Omental fat pad (tissue), 4 donors: ENCODE data around the gene TICRR. TPM values are rescaled to one million over a fixed set of nuclear protein-coding genes. Genes with fewer than 3 reads are reported as not detected.
"Not testable (repeated sequence)": the region's sequence is repeated elsewhere in the genome, so short reads cannot be mapped to it uniquely, and the experiment has no call there.

Experiments used
- ATAC-seq: fragments of 150-250 bp; one replicate; pipeline ENCODE4 v1.9.1; 2016; ENCODE audit warnings: mild to moderate bottlenecking, moderate library complexity; ENCODE audit not compliant: low FRiP score
- DNase-seq: peaks from one replicate; pipeline ENCODE4 v3.0.0-alpha.2; 2019; ENCODE audit warnings: low spot score
- CTCF ChIP-seq, 3 donors: fragments of 450-650 bp; IDR thresholded peaks; one replicate each; pipeline ENCODE4 v1.5.1; 2016 to 2017; ENCODE audit warnings: antibody characterized with exemption in 3 of 3, mild to moderate bottlenecking in 3 of 3, moderate library complexity in 2 of 3
- total RNA-seq, 4 donors: library from RNA; depleted of rRNA; stranded (reverse); fragments of >200 nt; gene quantifications; one replicate each; pipeline ENCODE4 v1.1.0, GENCODE V29; 2016

Gene TICRR
- total RNA-seq, 4 donors from 2014 or later, result 0.09 to 0.79 (median 0.36) TPM; not detected in 1

- DNase-seq (no peak), ATAC-seq (no peak)
- no peak for TF ChIP-seq CTCF (IDR thresholded peaks at IDR 0.05)
These were observed 8.5 kb upstream of the TICRR start for GRCh38 chr15:89566621-89567294.

GRCh38 chr15:89569090-89569745 is 6.1 kb upstream of the TICRR start:
- ATAC-seq (no peak), DNase-seq (no peak)
- TF ChIP-seq CTCF (IDR thresholded peaks at IDR 0.05), result no peak

GRCh38 chr15:89575656-89576416 is 567 bp downstream of the TICRR start:
- ATAC-seq (peak; percentile 34), DNase-seq (no peak)
- TF ChIP-seq CTCF (IDR thresholded peaks at IDR 0.05), result no peak

- TF ChIP-seq CTCF (IDR thresholded peaks at IDR 0.05), result no peak
- no peak for ATAC-seq
- no peak for DNase-seq
These were observed 1.1 kb downstream of the TICRR start for GRCh38 chr15:89576417-89576773.

- ATAC-seq (no peak), DNase-seq (no peak)
- no peak for TF ChIP-seq CTCF (IDR thresholded peaks at IDR 0.05)
These were observed 2.5 kb downstream of the TICRR start for GRCh38 chr15:89577776-89578115.

GRCh38 chr15:89578146-89578545 is 2.9 kb downstream of the TICRR start:
- DNase-seq, result no peak
- no peak for TF ChIP-seq CTCF (IDR thresholded peaks at IDR 0.05)
- no peak for ATAC-seq

- DNase-seq, ATAC-seq: not testable (repeated sequence)
These were observed 5.5 kb downstream of the TICRR start for GRCh38 chr15:89580747-89581146.
